GM13976 (cell line): ENCODE data around the gene ABCC4.

Experiments used
- DNase-seq: peaks from one replicate; pipeline ENCODE4 v3.0.0; 2012; ENCODE audit warnings: low spot score
- CTCF ChIP-seq: IDR thresholded peaks from 2 replicates; pipeline ENCODE4 v1.5.1; 2012; ENCODE audit warnings: borderline replicate concordance, mild to moderate bottlenecking; ENCODE audit not compliant: insufficient read depth; ENCODE audit errors: extremely low read depth, missing control alignments, control extremely low read depth
- in situ Hi-C: fragments of 300-500 bp; cut with MboI; formaldehyde crosslinking; loops from one replicate; pipeline ENCODE4 v1.12.0; 2022; ENCODE audit warnings: low sequenced_read_pairs, mixed read lengths, inconsistent platforms; ENCODE audit not compliant: unreplicated experiment

Gene ABCC4

GRCh38 chr13:95112883-95113282 is 188.4 kb downstream of the ABCC4 start:
- in situ Hi-C loops, result no loop called here
- no peak for TF ChIP-seq CTCF

GRCh38 chr13:95111608-95112007 is 189.6 kb downstream of the ABCC4 start:
- DNase-seq, result no peak
- in situ Hi-C loops, result no loop called here
- TF ChIP-seq CTCF, result no peak

More at GRCh38 chr13:95112883-95113282, 188.4 kb downstream of the ABCC4 start:
- no peak for DNase-seq

- in situ Hi-C loops, result no loop called here
- no peak for TF ChIP-seq CTCF
Observed at GRCh38 chr13:95106562-95106961, 194.7 kb downstream of the ABCC4 start.

GRCh38 chr13:95100525-95101433 is 200.5 kb downstream of the ABCC4 start:
- no peak for DNase-seq
- TF ChIP-seq CTCF, result no peak
- in situ Hi-C loops, result no loop called here

More at GRCh38 chr13:95106562-95106961, 194.7 kb downstream of the ABCC4 start:
- DNase-seq, result no peak

GRCh38 chr13:95099541-95099940 is 201.7 kb downstream of the ABCC4 start:
- in situ Hi-C loops, result no loop called here
- TF ChIP-seq CTCF, result no peak
- no peak for DNase-seq

GRCh38 chr13:95098916-95099315 is 202.3 kb downstream of the ABCC4 start:
- in situ Hi-C loops, result no loop called here
- DNase-seq, result no peak
- TF ChIP-seq CTCF, result no peak

- TF ChIP-seq CTCF, result no peak
- in situ Hi-C loops, result no loop called here
- DNase-seq, result no peak
Observed at GRCh38 chr13:95091755-95092154, 209.5 kb downstream of the ABCC4 start.
